Activated naive CD8-positive, alpha-beta T cell treated with anti-CD3 and anti-CD28 coated beads, Interleukin-2, amount 50 U/mL, for 16 hours (primary cell): ENCODE measurements around the gene SEC23A.
"Not testable (repeated sequence)": the region's sequence is repeated elsewhere in the genome, so short reads cannot be mapped to it uniquely, and the experiment has no call there.

ENCODE experiments used
- DNase-seq: peaks from one replicate; pipeline ENCODE4 v3.0.0-alpha.2; 2020; ENCODE audit warnings: low read depth, low spot score

SEC23A gene

GRCh38 chr14:39030209-39030608, 72.8 kb downstream of the SEC23A start:
- DNase-seq = no peak

GRCh38 chr14:39029789-39030188, 73.2 kb downstream of the SEC23A start:
- no peak for DNase-seq

GRCh38 chr14:39028620-39029019, 74.4 kb downstream of the SEC23A start:
- DNase-seq = no peak

GRCh38 chr14:39025810-39026627, 77.0 kb downstream of the SEC23A start:
- DNase-seq = no peak

GRCh38 chr14:39025250-39025809, 77.7 kb downstream of the SEC23A start:
- DNase-seq = no peak

GRCh38 chr14:39023939-39024871, 78.8 kb downstream of the SEC23A start:
- DNase-seq = no peak

GRCh38 chr14:39017096-39018016, 85.7 kb downstream of the SEC23A start:
- not testable (repeated sequence) for DNase-seq

- no peak for DNase-seq
Observed at GRCh38 chr14:39016733-39017095, 86.3 kb downstream of the SEC23A start.

GRCh38 chr14:39015964-39016577, 87.0 kb downstream of the SEC23A start:
- DNase-seq = no peak

GRCh38 chr14:39015360-39015961, 87.6 kb downstream of the SEC23A start:
- no peak for DNase-seq

- DNase-seq = no peak
Observed at GRCh38 chr14:39014460-39014859, 88.6 kb downstream of the SEC23A start.

- DNase-seq = not testable (repeated sequence)
Observed at GRCh38 chr14:39008965-39009364, 94.1 kb downstream of the SEC23A start.

- DNase-seq = no peak
Observed at GRCh38 chr14:39006721-39007410, 96.2 kb downstream of the SEC23A start.

GRCh38 chr14:39005044-39005880, 97.8 kb downstream of the SEC23A start:
- DNase-seq = no peak

- DNase-seq = no peak
Observed at GRCh38 chr14:38999949-39000348, 103.1 kb downstream of the SEC23A start.

- DNase-seq = no peak
Observed at GRCh38 chr14:38994731-38995130, 108.3 kb downstream of the SEC23A start.

- no peak for DNase-seq
Observed at GRCh38 chr14:38993981-38994380, 109.1 kb downstream of the SEC23A start.

- DNase-seq = no peak
Observed at GRCh38 chr14:38992067-38992844, 110.8 kb downstream of the SEC23A start.
